K562 (cell line): Measurements from ENCODE around the gene BEX3. TPM values are rescaled to one million over a fixed set of nuclear protein-coding genes. Genes with fewer than 3 reads are reported as not detected.

Source experiments
- ASH1L ChIP-seq: fragments of 450-650 bp; IDR thresholded peaks from 2 replicates; pipeline ENCODE4 v1.6.1; 2018; ENCODE audit warnings: borderline replicate concordance, mild to moderate bottlenecking, low read depth; ENCODE audit not compliant: partially characterized antibody
- ATF3 ChIP-seq, 2 experiments: fragments of 450-650 bp in 1 of 2; sonication (generic) in 1 of 2; formaldehyde crosslinking in 1 of 2; IDR thresholded peaks in 1 of 2; conservative IDR thresholded peaks in 1 of 2; 2 replicates each; pipeline versions ENCODE4 v1.6.1 to v1.8.1; 2016 to 2023; ENCODE audit warnings: mild to moderate bottlenecking in 2 of 2, moderate library complexity in 2 of 2, inconsistent platforms in 1 of 2, missing genetic modification reagents in 1 of 2
- CCNT2 ChIP-seq: IDR thresholded peaks from 2 replicates; pipeline ENCODE4 v1.6.1; 2011; ENCODE audit warnings: borderline replicate concordance, low read depth, mild to moderate bottlenecking, moderate library complexity, mixed read lengths, low read length; ENCODE audit not compliant: insufficient read length; ENCODE audit errors: extremely low read depth
- CREB1 ChIP-seq, 2 experiments: sonication (generic) in 1 of 2; formaldehyde crosslinking in 1 of 2; IDR thresholded peaks; 2 replicates each; pipeline versions ENCODE4 v1.6.1 to v1.8.0; 2012 to 2022; ENCODE audit warnings: inconsistent platforms in 1 of 2, mild to moderate bottlenecking in 1 of 2, missing genetic modification reagents in 1 of 2, moderate library complexity in 1 of 2
- DLX4 ChIP-seq: fragments of 250-450 bp; sonication (Bioruptor Pico); IDR thresholded peaks from 2 replicates; pipeline ENCODE4 v1.6.1; 2021; ENCODE audit warnings: mild to moderate bottlenecking
- FOS ChIP-seq: IDR thresholded peaks from 3 replicates; pipeline ENCODE4 v1.6.1; 2011; ENCODE audit not compliant: insufficient read length; ENCODE audit errors: extremely low read depth
- GTF2B ChIP-seq: IDR thresholded peaks from 2 replicates; pipeline ENCODE4 v1.6.1; 2011; ENCODE audit not compliant: insufficient read length; ENCODE audit errors: extremely low read depth
- ILK ChIP-seq: fragments of 450-650 bp; IDR thresholded peaks from 2 replicates; pipeline ENCODE4 v1.6.1; 2016; ENCODE audit warnings: missing genetic modification characterization, low read depth, mild to moderate bottlenecking, missing compliant biosample characterization, moderate library complexity, borderline replicate concordance
- IRF1 ChIP-seq: sonication (generic); formaldehyde crosslinking; IDR thresholded peaks from 2 replicates; pipeline ENCODE4 v1.8.0; 2022; ENCODE audit warnings: missing genetic modification reagents, mild to moderate bottlenecking, borderline replicate concordance
- POU5F1 ChIP-seq: fragments of 150-350 bp; IDR thresholded peaks from 2 replicates; pipeline ENCODE4 v1.6.1; 2014; ENCODE audit warnings: borderline replicate concordance, low read length, low read depth, mild to moderate bottlenecking; ENCODE audit not compliant: partially characterized antibody
- SMAD4 ChIP-seq: fragments of 250-450 bp; sonication (Bioruptor Pico); conservative IDR thresholded peaks from 2 replicates; pipeline ENCODE4 v1.8.0; 2021; ENCODE audit warnings: inconsistent platforms, mild to moderate bottlenecking, moderate library complexity
- TCF7L2 ChIP-seq: fragments of 150-350 bp; IDR thresholded peaks from 2 replicates; pipeline ENCODE4 v1.6.1; 2016; ENCODE audit warnings: low read depth, mild to moderate bottlenecking, low read length, moderate library complexity
- THRA ChIP-seq: fragments of 450-650 bp; IDR thresholded peaks from 2 replicates; pipeline ENCODE4 v1.6.1; 2017; ENCODE audit warnings: mild to moderate bottlenecking, moderate library complexity
- TOE1 ChIP-seq, 2 experiments: fragments of 450-650 bp in 1 of 2; sonication (generic) in 1 of 2; formaldehyde crosslinking in 1 of 2; IDR thresholded peaks; 2 replicates each; pipeline versions ENCODE4 v1.7.1 to v1.8.0; 2016 to 2022; ENCODE audit warnings: borderline replicate concordance in 2 of 2, mild to moderate bottlenecking in 2 of 2, antibody characterized with exemption in 1 of 2, inconsistent platforms in 1 of 2, low read depth in 1 of 2, missing genetic modification reagents in 1 of 2, moderate library complexity in 1 of 2
- ZBED1 ChIP-seq: IDR thresholded peaks from 2 replicates; pipeline ENCODE4 v1.6.1; 2014
- ZBTB43 ChIP-seq: sonication (generic); formaldehyde crosslinking; IDR thresholded peaks from 2 replicates; pipeline ENCODE4 v1.8.0; 2023; ENCODE audit warnings: mild to moderate bottlenecking, missing genetic modification reagents
- ZNF197 ChIP-seq: fragments of 200-800 bp; sonication (Bioruptor generic); IDR thresholded peaks from 2 replicates; pipeline ENCODE4 v1.6.1; 2016; ENCODE audit warnings: low read depth, missing genetic modification characterization, missing compliant biosample characterization
- ZNF507 ChIP-seq: conservative IDR thresholded peaks from 2 replicates; pipeline ENCODE4 v1.6.1; 2017; ENCODE audit warnings: missing genetic modification characterization, missing compliant biosample characterization
- ZNF589 ChIP-seq: fragments of 200-800 bp; sonication (Bioruptor generic); IDR thresholded peaks from 2 replicates; pipeline ENCODE4 v1.6.1; 2016; ENCODE audit warnings: low read depth, missing genetic modification characterization, missing compliant biosample characterization
- polyA plus RNA-seq, 8 experiments: library from polyadenylated mRNA; depleted of rRNA in 4 of 8; stranded (reverse) in 5 of 8; unstranded in 3 of 8; fragments of >200 nt; fragmentation: Nextera tagmentation in 2 of 8; fragmentation: Illumina TruSeq in 1 of 8; extraction: Ambion mirVana in 2 of 8; extraction: Trizol in 1 of 8; gene quantifications; 2 replicates each; pipeline versions ENCODE4 v1.2.1 to v1.2.3, GENCODE V29; 2011 to 2014; ENCODE audit warnings: inconsistent platforms in 1 of 8, missing spikeins in 1 of 8
- total RNA-seq, 7 experiments: library from RNA; depleted of rRNA in 6 of 7; stranded (reverse); fragments of >200 nt in 6 of 7; fragmentation: Illumina TruSeq in 2 of 7; extraction: Trizol in 2 of 7; gene quantifications; 2 replicates each; pipeline versions ENCODE4 v1.2.1 to v1.2.3, GENCODE V29; 2011 to 2021; ENCODE audit warnings: low replicate concordance in 1 of 7

BEX3 gene
- total and polyA plus RNA-seq, 9 of the 15 experiments (the other 6 are each of a cell fraction or from before 2014, with no cell fraction given): 0.21 to 0.47 TPM; not detected in 7

- TF ChIP-seq ATF3 (IDR thresholded peaks at IDR 0.05) (peak; percentile 90), ATF3 (CRISPR knock-in tag; conservative IDR thresholded peaks at IDR 0.05) (no peak), IRF1 (CRISPR knock-in tag) (no peak), TOE1 (IDR thresholded peaks at IDR 0.05; ENCODE audit: borderline replicate concordance) (no peak), TOE1 (CRISPR knock-in tag; IDR thresholded peaks at IDR 0.05; ENCODE audit: borderline replicate concordance, low read depth) (no peak), ZNF197 (CRISPR knock-in tag) (no peak), ZBTB43 (CRISPR knock-in tag) (no peak), ZNF589 (0 out of 2 replicates have a peak, but pooled peaks have one; percentile 11), GTF2B (no peak), POU5F1 (no peak), ZNF507 (tag) (no peak), TCF7L2 (no peak), ZBED1 (no peak), ILK (no peak), ASH1L (no peak), FOS (peak; percentile 9), THRA (no peak), SMAD4 (CRISPR knock-in tag) (no peak; the same call in 1 of the 2 replicates), CREB1 (IDR thresholded peaks at IDR 0.05) (no peak), CREB1 (CRISPR knock-in tag; IDR thresholded peaks at IDR 0.05) (no peak), DLX4 (CRISPR knock-in tag) (no peak), CCNT2 (no peak)
Measured at GRCh38 chrX:103398421-103398864, 22.1 kb downstream of the BEX3 start (continued).
